B cell (primary cell): ENCODE measurements around the gene GUSB. TPM values are rescaled to one million over a fixed set of nuclear protein-coding genes. Genes with fewer than 3 reads are reported as not detected.
"Not testable (repeated sequence)": the region's sequence is repeated elsewhere in the genome, so short reads cannot be mapped to it uniquely, and the experiment has no call there.

ENCODE experiments used
- ATAC-seq: fragments of 200-7000 bp; cut with Tn5 transposase; one replicate; pipeline ENCODE4 v1.10.0; 2021; ENCODE audit warnings: low read depth, mild to moderate bottlenecking, moderate number of reproducible peaks, moderate library complexity
- CTCF ChIA-PET: fragments of 350-600 bp; sonication (Branson Sonifier 250); formaldehyde crosslinking; loops from one replicate; lab custom pipeline; 2021; ENCODE audit warnings: antibody characterized with exemption, inconsistent platforms; lab: Charles Lee
- POLR2A ChIA-PET: fragments of 350-600 bp; sonication (Branson Sonifier 250); formaldehyde crosslinking; loops from one replicate; lab custom pipeline; 2021; ENCODE audit warnings: antibody characterized with exemption; lab: Charles Lee
- DNase-seq: peaks from one replicate; pipeline ENCODE4 v3.0.0; 2013
- H2AFZ ChIP-seq: 2 replicates; pipeline ENCODE4 v1.6.1; 2012; ENCODE audit warnings: mild to moderate bottlenecking, low read depth, low read length; ENCODE audit not compliant: insufficient read depth, poor library complexity, severe bottlenecking
- H3K27ac ChIP-seq, 2 donors: 1 replicate in 1 of 2; 2 replicates in 1 of 2; pipeline ENCODE4 v1.5.1; 2012 to 2013; ENCODE audit warnings: low read length in 2 of 2, mild to moderate bottlenecking in 2 of 2, moderate library complexity in 1 of 2
- H3K27me3 ChIP-seq, 4 experiments: fragments of 200-600 bp in 1 of 4; sonication (generic) in 1 of 4; replicated peaks in 1 of 4; 1 replicate in 2 of 4; 2 replicates in 2 of 4; pipeline versions ENCODE4 v1.6.1 to v1.7.0; 2013 to 2016; ENCODE audit warnings: low read length in 3 of 4, mild to moderate bottlenecking in 2 of 4, mixed read lengths in 1 of 4, moderate library complexity in 1 of 4; ENCODE audit not compliant: insufficient read depth in 4 of 4, control insufficient read depth in 3 of 4; ENCODE audit errors: control extremely low read depth in 1 of 4
- H3K36me3 ChIP-seq, 2 experiments: replicated peaks in 1 of 2; 1 replicate in 1 of 2; 2 replicates in 1 of 2; pipeline versions ENCODE4 v1.6.1 to v1.7.1; 2013; ENCODE audit warnings: low read length in 1 of 2; ENCODE audit not compliant: insufficient read depth in 2 of 2, control insufficient read depth in 1 of 2; ENCODE audit errors: control extremely low read depth in 1 of 2, extremely low read depth in 1 of 2
- H3K4me1 ChIP-seq, 2 donors: fragments of 200-600 bp in 1 of 2; sonication (generic) in 1 of 2; 1 replicate in 1 of 2; 2 replicates in 1 of 2; pipeline versions ENCODE4 v1.5.1 to v1.6.1; 2013 to 2017; ENCODE audit warnings: low read length in 2 of 2; ENCODE audit not compliant: control insufficient read depth in 2 of 2, insufficient read depth in 2 of 2
- H3K4me2 ChIP-seq: replicated peaks from 2 replicates; pipeline ENCODE3; 2012; ENCODE audit warnings: mild to moderate bottlenecking, low read depth, low read length; ENCODE audit not compliant: poor library complexity, severe bottlenecking
- H3K4me3 ChIP-seq, 5 experiments: fragments of 200-600 bp in 1 of 5; sonication (generic) in 1 of 5; 1 replicate in 3 of 5; 2 replicates in 2 of 5; pipeline versions ENCODE4 v1.5.1 to v1.7.0; 2011 to 2016; ENCODE audit warnings: low read length in 4 of 5, mild to moderate bottlenecking in 4 of 5, low read depth in 2 of 5, control low read depth in 1 of 5, moderate library complexity in 1 of 5; ENCODE audit not compliant: insufficient read depth in 1 of 5; ENCODE audit errors: control extremely low read depth in 1 of 5, extremely low read depth in 1 of 5
- H3K79me2 ChIP-seq: fragments of 200-600 bp; sonication (generic); one replicate; pipeline ENCODE4 v1.6.0; 2016; ENCODE audit warnings: low read length; ENCODE audit not compliant: control insufficient read depth, insufficient read depth
- H3K9ac ChIP-seq: fragments of 200-600 bp; sonication (generic); 2 replicates; pipeline ENCODE4 v1.6.1; 2017; ENCODE audit warnings: mild to moderate bottlenecking, low read length, moderate library complexity
- H3K9me3 ChIP-seq, 3 donors: one replicate each; pipeline versions ENCODE4 v1.6.1 to v1.7.1; 2013; ENCODE audit warnings: low read length in 2 of 3; ENCODE audit not compliant: control insufficient read depth in 2 of 3, insufficient read depth in 1 of 3; ENCODE audit errors: control extremely low read depth in 1 of 3
- H4K20me1 ChIP-seq: 2 replicates; pipeline ENCODE4 v1.6.0; 2012; ENCODE audit warnings: mild to moderate bottlenecking, low read length; ENCODE audit not compliant: insufficient read depth, control insufficient read depth, poor library complexity, severe bottlenecking
- H3K27ac Mint-ChIP-seq: one replicate; pipeline ENCODE4 v1.8.0; 2021; ENCODE audit warnings: mixed read lengths
- H3K27me3 Mint-ChIP-seq: one replicate; pipeline ENCODE4 v1.8.0; 2021; ENCODE audit warnings: mixed read lengths
- H3K4me1 Mint-ChIP-seq: one replicate; pipeline ENCODE4 v1.8.0; 2021; ENCODE audit warnings: mixed read lengths
- H3K4me3 Mint-ChIP-seq: one replicate; pipeline ENCODE4 v1.8.0; 2021; ENCODE audit warnings: mixed read lengths
- H3K9me3 Mint-ChIP-seq: one replicate; pipeline ENCODE4 v1.8.0; 2022; ENCODE audit warnings: mixed read lengths; ENCODE audit not compliant: insufficient read depth
- CTCF ChIP-seq: fragments of 200-600 bp; IDR thresholded peaks from one replicate; pipeline ENCODE4 v1.8.0; 2022; ENCODE audit warnings: antibody characterized with exemption, mild to moderate bottlenecking
- EZH2 ChIP-seq: IDR thresholded peaks from 2 replicates; pipeline ENCODE4 v1.6.1; 2012; ENCODE audit warnings: borderline replicate concordance, low read depth, mild to moderate bottlenecking, moderate library complexity, low read length; ENCODE audit not compliant: insufficient read depth, poor library complexity, severe bottlenecking
- WGBS: methylation state at CpG from one replicate; pipeline ENCODE4 v1.1.5; 2013; ENCODE audit warnings: missing lambda C conversion rate; ENCODE audit not compliant: insufficient coverage; 5-methylcytosine and 5-hydroxymethylcytosine counted together
- intact Hi-C: fragments of 100-400 bp; cut with micrococcal nuclease; formaldehyde crosslinking; loops from one replicate; pipeline ENCODE4 v1.10.0; 2022
- polyA plus RNA-seq: library from polyadenylated mRNA; depleted of rRNA; stranded (reverse); fragments of >200 nt; gene quantifications from 2 replicates; pipeline ENCODE4 v1.2.3, GENCODE V29; 2012
- total RNA-seq, 2 donors: library from RNA; stranded (reverse); fragments of 120-200 nt in 1 of 2; gene quantifications; 1 replicate in 1 of 2; 2 replicates in 1 of 2; pipeline versions ENCODE4 v1.2.3 to v1.2.4, GENCODE V29; 2013 to 2022

Gene GUSB
- total and polyA plus RNA-seq, 2 donors (not counting 1 experiment from before 2014, with no cell fraction given): 65.4 to 79.5 TPM

DNA sequence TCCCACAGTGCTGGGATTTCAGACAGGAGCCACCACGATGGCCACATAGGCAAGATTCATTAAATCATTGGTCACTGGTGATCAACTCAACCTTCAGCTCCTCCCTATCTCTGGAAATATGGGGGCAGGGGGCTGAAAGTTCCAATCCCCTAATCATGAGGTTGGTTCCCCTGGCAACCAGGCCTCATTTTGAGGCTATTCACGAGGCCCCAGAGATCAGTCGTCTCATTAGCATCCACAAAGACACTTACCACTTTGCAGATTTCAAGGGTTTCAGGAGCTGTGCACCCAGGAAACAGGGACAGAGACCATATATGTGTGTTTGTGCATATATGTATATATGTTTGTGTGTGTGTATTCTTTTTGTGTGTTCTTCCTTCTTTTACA, 7.7 kb upstream of the GUSB start:
- WGBS: no CpG with 5 or more reads among the region's 3 CpGs
- ChIA-PET POLR2A (no interaction called here), CTCF (interaction anchor here (0.6 kb wide), 1 partner anchor 230 kb away, joined by 3 read pairs; no protein-coding TSS in a partner anchor)
- no peak overlapping the region for H3K4me3 ChIP-seq
- H3K36me3 ChIP-seq: no peaks in the 10 kb centered on the region
- H2AFZ ChIP-seq: no peak overlapping the region
- H3K9me3 ChIP-seq: no peaks in the 10 kb centered on the region
- no peaks in the 10 kb centered on the region for H3K27me3 ChIP-seq
- TF ChIP-seq CTCF: no peak
- no peak for TF ChIP-seq EZH2
- H3K27ac Mint-ChIP-seq: no peak overlapping the region
- no peaks in the 10 kb centered on the region for H3K79me2 ChIP-seq
- peaks cover 3% of the 10 kb centered on the region for H3K27me3 Mint-ChIP-seq
- H3K27ac ChIP-seq: no peak overlapping the region
- no peaks in the 10 kb centered on the region for H3K9me3 Mint-ChIP-seq
- no peak overlapping the region for H3K4me2 ChIP-seq
- no peak overlapping the region for H3K9ac ChIP-seq
- ATAC-seq (no peak), DNase-seq (no peak)
- no peaks in the 10 kb centered on the region for H4K20me1 ChIP-seq
- H3K4me3 Mint-ChIP-seq: no peak overlapping the region
- no peaks in the 10 kb centered on the region for H3K4me1 Mint-ChIP-seq
- intact Hi-C loops: no loop called here
- no peaks in the 10 kb centered on the region for H3K4me1 ChIP-seq

- CTCF ChIA-PET, ATAC-seq, H3K4me1 Mint-ChIP-seq, H3K9me3 Mint-ChIP-seq, H4K20me1 ChIP-seq, H3K9me3 ChIP-seq, H3K4me1 ChIP-seq, H3K4me3 ChIP-seq, DNase-seq, H3K4me3 Mint-ChIP-seq, H3K27me3 ChIP-seq, H3K9ac ChIP-seq, H3K27ac ChIP-seq, H3K27ac Mint-ChIP-seq, POLR2A ChIA-PET, H3K79me2 ChIP-seq, H3K4me2 ChIP-seq, H3K36me3 ChIP-seq, H3K27me3 Mint-ChIP-seq, intact Hi-C loops, H2AFZ ChIP-seq: not testable (repeated sequence)
- WGBS: no CpG with 5 or more reads among the region's 1 CpG
Measured at GRCh38 chr7:65988503-65988902, 6.5 kb upstream of the GUSB start.
